B cell (primary cell): Measurements from ENCODE around the gene PTPRG. TPM values are rescaled to one million over a fixed set of nuclear protein-coding genes. Genes with fewer than 3 reads are reported as not detected.

ENCODE experiments used
- ATAC-seq: fragments of 200-7000 bp; cut with Tn5 transposase; one replicate; pipeline ENCODE4 v1.10.0; 2021; ENCODE audit warnings: low read depth, mild to moderate bottlenecking, moderate number of reproducible peaks, moderate library complexity
- CTCF ChIA-PET: fragments of 350-600 bp; sonication (Branson Sonifier 250); formaldehyde crosslinking; loops from one replicate; lab custom pipeline; 2021; ENCODE audit warnings: antibody characterized with exemption, inconsistent platforms; lab: Charles Lee
- POLR2A ChIA-PET: fragments of 350-600 bp; sonication (Branson Sonifier 250); formaldehyde crosslinking; loops from one replicate; lab custom pipeline; 2021; ENCODE audit warnings: antibody characterized with exemption; lab: Charles Lee
- DNase-seq: peaks from one replicate; pipeline ENCODE4 v3.0.0; 2013
- H2AFZ ChIP-seq: 2 replicates; pipeline ENCODE4 v1.6.1; 2012; ENCODE audit warnings: mild to moderate bottlenecking, low read depth, low read length; ENCODE audit not compliant: insufficient read depth, poor library complexity, severe bottlenecking
- H3K27ac ChIP-seq, 2 donors: 1 replicate in 1 of 2; 2 replicates in 1 of 2; pipeline ENCODE4 v1.5.1; 2012 to 2013; ENCODE audit warnings: low read length in 2 of 2, mild to moderate bottlenecking in 2 of 2, moderate library complexity in 1 of 2
- H3K27me3 ChIP-seq, 4 experiments: fragments of 200-600 bp in 1 of 4; sonication (generic) in 1 of 4; replicated peaks in 1 of 4; 1 replicate in 2 of 4; 2 replicates in 2 of 4; pipeline versions ENCODE4 v1.6.1 to v1.7.0; 2013 to 2016; ENCODE audit warnings: low read length in 3 of 4, mild to moderate bottlenecking in 2 of 4, mixed read lengths in 1 of 4, moderate library complexity in 1 of 4; ENCODE audit not compliant: insufficient read depth in 4 of 4, control insufficient read depth in 3 of 4; ENCODE audit errors: control extremely low read depth in 1 of 4
- H3K36me3 ChIP-seq, 2 experiments: replicated peaks in 1 of 2; 1 replicate in 1 of 2; 2 replicates in 1 of 2; pipeline versions ENCODE4 v1.6.1 to v1.7.1; 2013; ENCODE audit warnings: low read length in 1 of 2; ENCODE audit not compliant: insufficient read depth in 2 of 2, control insufficient read depth in 1 of 2; ENCODE audit errors: control extremely low read depth in 1 of 2, extremely low read depth in 1 of 2
- H3K4me1 ChIP-seq, 2 donors: fragments of 200-600 bp in 1 of 2; sonication (generic) in 1 of 2; 1 replicate in 1 of 2; 2 replicates in 1 of 2; pipeline versions ENCODE4 v1.5.1 to v1.6.1; 2013 to 2017; ENCODE audit warnings: low read length in 2 of 2; ENCODE audit not compliant: control insufficient read depth in 2 of 2, insufficient read depth in 2 of 2
- H3K4me2 ChIP-seq: replicated peaks from 2 replicates; pipeline ENCODE3; 2012; ENCODE audit warnings: mild to moderate bottlenecking, low read depth, low read length; ENCODE audit not compliant: poor library complexity, severe bottlenecking
- H3K4me3 ChIP-seq, 5 experiments: fragments of 200-600 bp in 1 of 5; sonication (generic) in 1 of 5; 1 replicate in 3 of 5; 2 replicates in 2 of 5; pipeline versions ENCODE4 v1.5.1 to v1.7.0; 2011 to 2016; ENCODE audit warnings: low read length in 4 of 5, mild to moderate bottlenecking in 4 of 5, low read depth in 2 of 5, control low read depth in 1 of 5, moderate library complexity in 1 of 5; ENCODE audit not compliant: insufficient read depth in 1 of 5; ENCODE audit errors: control extremely low read depth in 1 of 5, extremely low read depth in 1 of 5
- H3K79me2 ChIP-seq: fragments of 200-600 bp; sonication (generic); one replicate; pipeline ENCODE4 v1.6.0; 2016; ENCODE audit warnings: low read length; ENCODE audit not compliant: control insufficient read depth, insufficient read depth
- H3K9ac ChIP-seq: fragments of 200-600 bp; sonication (generic); 2 replicates; pipeline ENCODE4 v1.6.1; 2017; ENCODE audit warnings: mild to moderate bottlenecking, low read length, moderate library complexity
- H3K9me3 ChIP-seq, 3 donors: one replicate each; pipeline versions ENCODE4 v1.6.1 to v1.7.1; 2013; ENCODE audit warnings: low read length in 2 of 3; ENCODE audit not compliant: control insufficient read depth in 2 of 3, insufficient read depth in 1 of 3; ENCODE audit errors: control extremely low read depth in 1 of 3
- H4K20me1 ChIP-seq: 2 replicates; pipeline ENCODE4 v1.6.0; 2012; ENCODE audit warnings: mild to moderate bottlenecking, low read length; ENCODE audit not compliant: insufficient read depth, control insufficient read depth, poor library complexity, severe bottlenecking
- H3K27ac Mint-ChIP-seq: one replicate; pipeline ENCODE4 v1.8.0; 2021; ENCODE audit warnings: mixed read lengths
- H3K27me3 Mint-ChIP-seq: one replicate; pipeline ENCODE4 v1.8.0; 2021; ENCODE audit warnings: mixed read lengths
- H3K4me1 Mint-ChIP-seq: one replicate; pipeline ENCODE4 v1.8.0; 2021; ENCODE audit warnings: mixed read lengths
- H3K4me3 Mint-ChIP-seq: one replicate; pipeline ENCODE4 v1.8.0; 2021; ENCODE audit warnings: mixed read lengths
- H3K9me3 Mint-ChIP-seq: one replicate; pipeline ENCODE4 v1.8.0; 2022; ENCODE audit warnings: mixed read lengths; ENCODE audit not compliant: insufficient read depth
- CTCF ChIP-seq: fragments of 200-600 bp; IDR thresholded peaks from one replicate; pipeline ENCODE4 v1.8.0; 2022; ENCODE audit warnings: antibody characterized with exemption, mild to moderate bottlenecking
- EZH2 ChIP-seq: IDR thresholded peaks from 2 replicates; pipeline ENCODE4 v1.6.1; 2012; ENCODE audit warnings: borderline replicate concordance, low read depth, mild to moderate bottlenecking, moderate library complexity, low read length; ENCODE audit not compliant: insufficient read depth, poor library complexity, severe bottlenecking
- WGBS: methylation state at CpG from one replicate; pipeline ENCODE4 v1.1.5; 2013; ENCODE audit warnings: missing lambda C conversion rate; ENCODE audit not compliant: insufficient coverage; 5-methylcytosine and 5-hydroxymethylcytosine counted together
- intact Hi-C: fragments of 100-400 bp; cut with micrococcal nuclease; formaldehyde crosslinking; loops from one replicate; pipeline ENCODE4 v1.10.0; 2022
- polyA plus RNA-seq: library from polyadenylated mRNA; depleted of rRNA; stranded (reverse); fragments of >200 nt; gene quantifications from 2 replicates; pipeline ENCODE4 v1.2.3, GENCODE V29; 2012
- total RNA-seq, 2 donors: library from RNA; stranded (reverse); fragments of 120-200 nt in 1 of 2; gene quantifications; 1 replicate in 1 of 2; 2 replicates in 1 of 2; pipeline versions ENCODE4 v1.2.3 to v1.2.4, GENCODE V29; 2013 to 2022

Gene PTPRG
- total and polyA plus RNA-seq, 2 donors (not counting 1 experiment from before 2014, with no cell fraction given), result 0.12 to 1.3 TPM

DNA sequence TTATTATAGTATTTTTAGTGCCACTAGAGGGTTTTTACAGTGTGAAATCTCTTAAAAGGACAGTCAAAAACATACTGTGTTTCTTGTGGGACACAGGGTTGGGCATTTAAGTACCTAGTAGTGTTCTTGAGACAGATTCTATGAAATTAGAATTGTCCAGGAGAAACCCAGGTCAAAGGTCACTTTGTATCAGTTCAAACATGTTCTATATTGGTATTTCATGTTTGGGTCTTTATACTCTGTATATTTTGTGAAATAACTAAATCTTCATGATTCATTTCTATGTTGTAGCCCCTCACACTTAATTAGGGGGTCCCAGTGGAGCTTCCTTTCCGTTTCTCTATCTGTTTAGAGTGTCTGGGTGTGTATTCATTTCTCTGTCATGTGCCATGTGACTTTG lies 171.6 kb downstream of the PTPRG start:
- Mint-ChIP-seq H3K27ac (no peak overlapping the region), H3K9me3 (no peaks in the 10 kb centered on the region), H3K4me3 (no peak overlapping the region), H3K27me3 (no peaks in the 10 kb centered on the region), H3K4me1 (no peaks in the 10 kb centered on the region)
- H3K27ac ChIP-seq, result no peak overlapping the region
- H3K4me2 ChIP-seq, result no peak overlapping the region
- H3K36me3 ChIP-seq, result no peaks in the 10 kb centered on the region
- no CpG with 5 or more reads among the region's 1 CpG for WGBS
- H2AFZ ChIP-seq, result no peak overlapping the region
- intact Hi-C loops, result no loop called here
- H3K9me3 ChIP-seq, result no peaks in the 10 kb centered on the region
- ATAC-seq (no peak), DNase-seq (no peak)
- no peak overlapping the region for H3K4me3 ChIP-seq
- ChIA-PET POLR2A (no interaction called here), CTCF (no interaction called here)
- TF ChIP-seq EZH2 (no peak), CTCF (no peak)
- H4K20me1 ChIP-seq, result no peaks in the 10 kb centered on the region
- no peaks in the 10 kb centered on the region for H3K79me2 ChIP-seq
- H3K27me3 ChIP-seq, result no peaks in the 10 kb centered on the region
- H3K4me1 ChIP-seq, result no peaks in the 10 kb centered on the region
- H3K9ac ChIP-seq, result no peak overlapping the region

DNA sequence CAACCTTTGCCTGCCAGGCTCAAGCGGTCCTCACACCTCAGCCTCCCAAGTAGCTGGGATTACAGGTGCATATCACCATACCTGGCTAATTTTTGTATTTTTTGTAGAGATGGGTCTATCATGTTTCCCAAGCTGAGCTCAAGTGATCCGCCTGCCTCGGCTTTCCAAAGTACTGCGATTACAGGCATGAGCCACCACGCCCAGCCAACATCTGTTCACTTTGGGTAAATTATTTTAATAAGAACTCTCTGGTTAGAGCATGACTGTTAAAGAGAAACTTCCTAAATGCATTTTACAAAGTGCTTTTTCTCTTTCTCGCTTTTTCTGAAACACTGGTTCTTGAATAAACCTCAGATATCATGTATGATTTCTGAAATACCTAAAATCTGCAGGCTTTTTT lies 172.5 kb downstream of the PTPRG start:
- Histone ChIP-seq H3K4me2 (no peak overlapping the region), H3K9ac (no peak overlapping the region), H4K20me1 (no peaks in the 10 kb centered on the region), H3K4me3 (no peak overlapping the region), H2AFZ (no peak overlapping the region), H3K4me1 (no peaks in the 10 kb centered on the region), H3K36me3 (no peaks in the 10 kb centered on the region), H3K79me2 (no peaks in the 10 kb centered on the region), H3K27me3 (no peaks in the 10 kb centered on the region), H3K27ac (no peak overlapping the region), H3K9me3 (no peaks in the 10 kb centered on the region)
- H3K4me1 Mint-ChIP-seq, result no peaks in the 10 kb centered on the region
- no peak overlapping the region for H3K4me3 Mint-ChIP-seq
- no peaks in the 10 kb centered on the region for H3K27me3 Mint-ChIP-seq
- no peak for TF ChIP-seq EZH2
- no peak for TF ChIP-seq CTCF
- ChIA-PET CTCF (no interaction called here), POLR2A (no interaction called here)
- no peak overlapping the region for H3K27ac Mint-ChIP-seq
- no peak for ATAC-seq
- H3K9me3 Mint-ChIP-seq, result no peaks in the 10 kb centered on the region
- intact Hi-C loops, result no loop called here
- DNase-seq, result no peak
- 80% methylated on average over 1 of the region's 6 CpGs for WGBS
